PFSK-1 (cell line): ENCODE results near the gene PANK3.

Experiments
- POLR2AphosphoS5 ChIP-seq: IDR thresholded peaks from 2 replicates; pipeline ENCODE4 v1.6.1; 2012; ENCODE audit warnings: low read depth, mild to moderate bottlenecking, control low read depth, low read length, moderate library complexity
- REST ChIP-seq, 2 experiments: IDR thresholded peaks; 2 replicates each; pipeline versions ENCODE4 v1.6.1 to v1.8.0; 2011 to 2012; ENCODE audit warnings: low read depth in 2 of 2, low read length in 2 of 2, control low read depth in 1 of 2, inconsistent platforms in 1 of 2, mild to moderate bottlenecking in 1 of 2, moderate library complexity in 1 of 2; ENCODE audit not compliant: insufficient read depth in 1 of 2

- TF ChIP-seq POLR2AphosphoS5: no peak
- TF ChIP-seq REST (IDR thresholded peaks at IDR 0.05; ENCODE audit: insufficient read depth in 1 of 2, low read depth in 2 of 2, low read length in 2 of 2): no peak
Observed at GRCh38 chr5:168580227-168580508, 1.0 kb upstream of the PANK3 start.
